Activated CD4-positive, alpha-beta T cell treated with anti-CD3 and anti-CD28 coated beads, Interleukin-2, amount 10 ng/mL, durations not matched to agents 24 days and 14 days (primary cell): Measurements from ENCODE around the gene PMM1. TPM values are rescaled to one million over a fixed set of nuclear protein-coding genes. Genes with fewer than 3 reads are reported as not detected.
"Not testable (repeated sequence)": the region's sequence is repeated elsewhere in the genome, so short reads cannot be mapped to it uniquely, and the experiment has no call there.

ENCODE experiments used
- DNase-seq: peaks from one replicate; pipeline ENCODE4 v3.0.0; 2022
- H3K27ac Mint-ChIP-seq: one replicate; pipeline ENCODE4 v1.8.0; 2022; ENCODE audit warnings: mild to moderate bottlenecking, mixed read lengths
- H3K27me3 Mint-ChIP-seq: one replicate; pipeline ENCODE4 v1.8.0; 2022; ENCODE audit warnings: mixed read lengths
- H3K36me3 Mint-ChIP-seq: one replicate; pipeline ENCODE4 v1.8.0; 2022; ENCODE audit warnings: low read depth, mild to moderate bottlenecking, mixed read lengths
- H3K4me1 Mint-ChIP-seq: one replicate; pipeline ENCODE4 v1.8.0; 2021; ENCODE audit warnings: mixed read lengths
- H3K4me3 Mint-ChIP-seq: one replicate; pipeline ENCODE4 v1.8.0; 2022; ENCODE audit warnings: mild to moderate bottlenecking, moderate library complexity, mixed read lengths
- H3K9me3 Mint-ChIP-seq: one replicate; pipeline ENCODE4 v1.8.0; 2021; ENCODE audit warnings: mixed read lengths
- intact Hi-C: fragments of 100-400 bp; cut with micrococcal nuclease; formaldehyde crosslinking; loops from one replicate; pipeline ENCODE4 v1.15.1; 2023
- total RNA-seq: library from RNA; stranded (reverse); gene quantifications from 2 replicates; pipeline ENCODE4 v1.2.3, GENCODE V29; 2022

PMM1 gene
- total RNA-seq = 19.7 and 23.1 TPM in 2 replicates

- intact Hi-C loops = loop anchor here (1.0 to 5.0 kb wide), 5 partner anchors 15 to 497 kb away; partner anchors contain the start of genes DESI1, EP300, PHF5A and POLR3H
- H3K4me3 Mint-ChIP-seq = peak within 1 kb of the TSS; percentile 95
- no peaks in the 10 kb centered on the region for H3K9me3 Mint-ChIP-seq
- H3K4me1 Mint-ChIP-seq = peaks cover 23% of the 10 kb centered on the region
- H3K27me3 Mint-ChIP-seq = no peaks in the 10 kb centered on the region
- DNase-seq = peak; percentile 100
- H3K27ac Mint-ChIP-seq = peak within 1 kb of the TSS; percentile 86
- peaks cover 4% of the 10 kb centered on the region for H3K36me3 Mint-ChIP-seq
Observed at GRCh38 chr22:41589391-41590241, at the start of gene PMM1. Gene PMM1 (minus strand): TSS chr22:41589840. CDS start chr22:41589805, 35 bp downstream.

- Mint-ChIP-seq H3K27me3 (no peaks in the 10 kb centered on the region), H3K4me1 (peaks cover 6% of the 10 kb centered on the region), H3K9me3 (no peaks in the 10 kb centered on the region), H3K27ac (no peak overlapping the region), H3K4me3 (no peak overlapping the region), H3K36me3 (peaks cover 64% of the 10 kb centered on the region)
- DNase-seq = no peak
- intact Hi-C loops = no loop called here
Observed at GRCh38 chr22:41638748-41639147, 49.1 kb upstream of the PMM1 start.

GRCh38 chr22:41638124-41638523 is 48.5 kb upstream of the PMM1 start:
- DNase-seq = no peak
- no peak overlapping the region for H3K4me3 Mint-ChIP-seq
- H3K4me1 Mint-ChIP-seq = peaks cover 9% of the 10 kb centered on the region
- H3K27me3 Mint-ChIP-seq = no peaks in the 10 kb centered on the region
- intact Hi-C loops = no loop called here
- no peak overlapping the region for H3K27ac Mint-ChIP-seq
- no peaks in the 10 kb centered on the region for H3K9me3 Mint-ChIP-seq
- peaks cover 66% of the 10 kb centered on the region for H3K36me3 Mint-ChIP-seq

- H3K27me3 Mint-ChIP-seq, H3K4me1 Mint-ChIP-seq, intact Hi-C loops, DNase-seq, H3K27ac Mint-ChIP-seq, H3K9me3 Mint-ChIP-seq, H3K4me3 Mint-ChIP-seq: not testable (repeated sequence)
- H3K36me3 Mint-ChIP-seq = peaks cover 62% of the 10 kb centered on the region
Observed at GRCh38 chr22:41637623-41638022, 48.0 kb upstream of the PMM1 start.

GRCh38 chr22:41636467-41636866 is 46.8 kb upstream of the PMM1 start:
- no peak overlapping the region for H3K27ac Mint-ChIP-seq
- H3K36me3 Mint-ChIP-seq = peaks cover 60% of the 10 kb centered on the region
- intact Hi-C loops = no loop called here
- no peak for DNase-seq
- H3K27me3 Mint-ChIP-seq = no peaks in the 10 kb centered on the region
- no peaks in the 10 kb centered on the region for H3K9me3 Mint-ChIP-seq
- peaks cover 7% of the 10 kb centered on the region for H3K4me1 Mint-ChIP-seq
- H3K4me3 Mint-ChIP-seq = no peak overlapping the region

- H3K4me1 Mint-ChIP-seq, intact Hi-C loops, H3K27ac Mint-ChIP-seq, H3K27me3 Mint-ChIP-seq, DNase-seq, H3K9me3 Mint-ChIP-seq, H3K4me3 Mint-ChIP-seq: not testable (repeated sequence)
- peaks cover 56% of the 10 kb centered on the region for H3K36me3 Mint-ChIP-seq
Observed at GRCh38 chr22:41634610-41635009, 45.0 kb upstream of the PMM1 start.

- H3K9me3 Mint-ChIP-seq, H3K27ac Mint-ChIP-seq, intact Hi-C loops, H3K27me3 Mint-ChIP-seq, DNase-seq, H3K4me3 Mint-ChIP-seq: not testable (repeated sequence)
- Mint-ChIP-seq H3K36me3 (peaks cover 65% of the 10 kb centered on the region), H3K4me1 (peaks cover 14% of the 10 kb centered on the region)
Observed at GRCh38 chr22:41631615-41632014, 42.0 kb upstream of the PMM1 start.

GRCh38 chr22:41631115-41631514 is 41.5 kb upstream of the PMM1 start:
- intact Hi-C loops, DNase-seq, H3K27ac Mint-ChIP-seq, H3K4me3 Mint-ChIP-seq, H3K9me3 Mint-ChIP-seq, H3K27me3 Mint-ChIP-seq: not testable (repeated sequence)
- Mint-ChIP-seq H3K4me1 (peaks cover 12% of the 10 kb centered on the region), H3K36me3 (peaks cover 61% of the 10 kb centered on the region)

GRCh38 chr22:41625577-41625976 is 35.9 kb upstream of the PMM1 start:
- intact Hi-C loops = no loop called here
- no peaks in the 10 kb centered on the region for H3K9me3 Mint-ChIP-seq
- no peak for DNase-seq
- H3K27ac Mint-ChIP-seq = no peak overlapping the region
- H3K36me3 Mint-ChIP-seq = peaks cover 59% of the 10 kb centered on the region
- H3K4me1 Mint-ChIP-seq = peaks cover 23% of the 10 kb centered on the region
- no peaks in the 10 kb centered on the region for H3K27me3 Mint-ChIP-seq
- no peak overlapping the region for H3K4me3 Mint-ChIP-seq

- Mint-ChIP-seq H3K9me3 (no peaks in the 10 kb centered on the region), H3K27ac (peak overlapping the region; percentile 99), H3K4me1 (peaks cover 33% of the 10 kb centered on the region), H3K27me3 (no peaks in the 10 kb centered on the region), H3K4me3 (peak overlapping the region; percentile 99), H3K36me3 (peaks cover 45% of the 10 kb centered on the region)
- no peak for DNase-seq
- intact Hi-C loops = loop anchor here (1.0 to 5.0 kb wide), 8 partner anchors 18 to 335 kb away; partner anchors contain the start of genes POLR3H and RANGAP1
Observed at GRCh38 chr22:41621911-41622179, 32.2 kb upstream of the PMM1 start.

- Mint-ChIP-seq H3K9me3 (no peaks in the 10 kb centered on the region), H3K4me3 (peak within 1 kb of the TSS; percentile 99), H3K36me3 (peaks cover 46% of the 10 kb centered on the region), H3K27ac (peak within 1 kb of the TSS; percentile 99), H3K4me1 (peaks cover 34% of the 10 kb centered on the region), H3K27me3 (no peaks in the 10 kb centered on the region)
- intact Hi-C loops = loop anchor here (1.0 to 5.0 kb wide), 8 partner anchors 17 to 335 kb away; partner anchors contain the start of genes POLR3H and RANGAP1
- DNase-seq = peak; percentile 99
Observed at GRCh38 chr22:41621099-41621910, 31.7 kb upstream of the PMM1 start, which contains the start of gene XRCC6. Gene XRCC6 (plus strand): TSS chr22:41621295. CDS start chr22:41622005, 710 bp downstream.

- no peaks in the 10 kb centered on the region for H3K9me3 Mint-ChIP-seq
- H3K27ac Mint-ChIP-seq = peak within 1 kb of the TSS; percentile 99
- H3K4me1 Mint-ChIP-seq = peaks cover 35% of the 10 kb centered on the region
- no peaks in the 10 kb centered on the region for H3K27me3 Mint-ChIP-seq
- intact Hi-C loops = loop anchor here (1.0 to 5.0 kb wide), 8 partner anchors 16 to 334 kb away; partner anchors contain the start of genes POLR3H and RANGAP1
- H3K36me3 Mint-ChIP-seq = peaks cover 46% of the 10 kb centered on the region
- DNase-seq = no peak
- peak within 1 kb of the TSS; percentile 99 for H3K4me3 Mint-ChIP-seq
Observed at GRCh38 chr22:41620589-41621098, 31.0 kb upstream of the PMM1 start, which contains the start of gene DESI1. Gene DESI1 (minus strand): TSS chr22:41621043. CDS start chr22:41620839, 204 bp downstream.

GRCh38 chr22:41619979-41620588 is 30.4 kb upstream of the PMM1 start:
- H3K4me3 Mint-ChIP-seq = peak overlapping the region; percentile 99
- H3K4me1 Mint-ChIP-seq = peaks cover 35% of the 10 kb centered on the region
- peak; percentile 83 for DNase-seq
- peak overlapping the region; percentile 99 for H3K27ac Mint-ChIP-seq
- H3K36me3 Mint-ChIP-seq = peaks cover 44% of the 10 kb centered on the region
- no peaks in the 10 kb centered on the region for H3K9me3 Mint-ChIP-seq
- H3K27me3 Mint-ChIP-seq = no peaks in the 10 kb centered on the region
- intact Hi-C loops = loop anchor here (2.0 to 5.0 kb wide), 2 partner anchors 162 to 333 kb away; partner anchors contain the start of gene RANGAP1
